Activated naive CD8-positive, alpha-beta T cell treated with anti-CD3 and anti-CD28 coated beads, Interleukin-2, amount 50 U/mL, for 24 hours (primary cell): Measurements from ENCODE around the gene GALNT15.
A peak's percentile ranks its signal among the peaks of the same experiment; 100 is the strongest.

ENCODE experiments used
- ATAC-seq: fragments of 150-1000 bp; cut with Tn5 transposase; one replicate; pipeline ENCODE4 v1.10.0; 2021
- DNase-seq: peaks from one replicate; pipeline ENCODE4 v3.0.0; 2021
- H3K27ac Mint-ChIP-seq: one replicate; pipeline ENCODE4 v1.8.0; 2021; ENCODE audit warnings: mild to moderate bottlenecking, mixed read lengths
- H3K27me3 Mint-ChIP-seq: one replicate; pipeline ENCODE4 v1.8.0; 2021; ENCODE audit warnings: mixed read lengths
- H3K36me3 Mint-ChIP-seq: one replicate; pipeline ENCODE4 v1.8.0; 2021; ENCODE audit warnings: low read depth, mixed read lengths
- H3K4me1 Mint-ChIP-seq: one replicate; pipeline ENCODE4 v1.8.0; 2021; ENCODE audit warnings: mixed read lengths
- H3K4me3 Mint-ChIP-seq: one replicate; pipeline ENCODE4 v1.8.0; 2021; ENCODE audit warnings: mild to moderate bottlenecking, moderate library complexity, mixed read lengths
- H3K9me3 Mint-ChIP-seq: one replicate; pipeline ENCODE4 v1.8.0; 2021; ENCODE audit warnings: mixed read lengths

Gene GALNT15

GRCh38 chr3:16239780-16240179 is 65.3 kb downstream of the GALNT15 start:
- Mint-ChIP-seq H3K27ac (no peak overlapping the region), H3K27me3 (no peaks in the 10 kb centered on the region), H3K4me1 (peaks cover 4% of the 10 kb centered on the region), H3K4me3 (no peak overlapping the region), H3K9me3 (no peaks in the 10 kb centered on the region), H3K36me3 (no peaks in the 10 kb centered on the region)
- no peak for ATAC-seq
- DNase-seq, result no peak

- peaks cover 4% of the 10 kb centered on the region for H3K4me1 Mint-ChIP-seq
- H3K9me3 Mint-ChIP-seq, result no peaks in the 10 kb centered on the region
- ATAC-seq (no peak), DNase-seq (no peak)
- H3K4me3 Mint-ChIP-seq, result no peak overlapping the region
- H3K36me3 Mint-ChIP-seq, result no peaks in the 10 kb centered on the region
- H3K27me3 Mint-ChIP-seq, result no peaks in the 10 kb centered on the region
- no peak overlapping the region for H3K27ac Mint-ChIP-seq
Observed at GRCh38 chr3:16240229-16241023, 65.9 kb downstream of the GALNT15 start.

- H3K27ac Mint-ChIP-seq, result no peak overlapping the region
- ATAC-seq, result no peak
- no peak for DNase-seq
- peaks cover 4% of the 10 kb centered on the region for H3K4me1 Mint-ChIP-seq
- H3K27me3 Mint-ChIP-seq, result no peaks in the 10 kb centered on the region
- H3K4me3 Mint-ChIP-seq, result no peak overlapping the region
- no peaks in the 10 kb centered on the region for H3K9me3 Mint-ChIP-seq
- H3K36me3 Mint-ChIP-seq, result no peaks in the 10 kb centered on the region
Observed at GRCh38 chr3:16241225-16241624, 66.7 kb downstream of the GALNT15 start.

GRCh38 chr3:16242177-16242576 is 67.7 kb downstream of the GALNT15 start:
- H3K4me1 Mint-ChIP-seq, result peaks cover 4% of the 10 kb centered on the region
- no peaks in the 10 kb centered on the region for H3K9me3 Mint-ChIP-seq
- no peaks in the 10 kb centered on the region for H3K36me3 Mint-ChIP-seq
- ATAC-seq (no peak), DNase-seq (no peak)
- no peak overlapping the region for H3K4me3 Mint-ChIP-seq
- H3K27me3 Mint-ChIP-seq, result no peaks in the 10 kb centered on the region
- H3K27ac Mint-ChIP-seq, result no peak overlapping the region

GRCh38 chr3:16243706-16244490 is 69.4 kb downstream of the GALNT15 start:
- Mint-ChIP-seq H3K9me3 (no peaks in the 10 kb centered on the region), H3K27ac (no peak overlapping the region), H3K4me1 (peaks cover 6% of the 10 kb centered on the region), H3K36me3 (no peaks in the 10 kb centered on the region), H3K27me3 (no peaks in the 10 kb centered on the region), H3K4me3 (no peak overlapping the region)
- DNase-seq (no peak), ATAC-seq (no peak)

GRCh38 chr3:16245609-16246008 is 71.1 kb downstream of the GALNT15 start:
- no peak for DNase-seq
- Mint-ChIP-seq H3K4me3 (no peak overlapping the region), H3K36me3 (no peaks in the 10 kb centered on the region), H3K27me3 (no peaks in the 10 kb centered on the region), H3K27ac (no peak overlapping the region), H3K9me3 (no peaks in the 10 kb centered on the region), H3K4me1 (peaks cover 4% of the 10 kb centered on the region)
- ATAC-seq, result no peak

- H3K27ac Mint-ChIP-seq, result no peak overlapping the region
- DNase-seq, result peak; percentile 77
Observed at GRCh38 chr3:16247282-16248061, 73.0 kb downstream of the GALNT15 start.

GRCh38 chr3:16248556-16248955 is 74.1 kb downstream of the GALNT15 start:
- Mint-ChIP-seq H3K4me3 (no peak overlapping the region), H3K4me1 (peaks cover 3% of the 10 kb centered on the region), H3K27ac (no peak overlapping the region), H3K27me3 (no peaks in the 10 kb centered on the region), H3K9me3 (no peaks in the 10 kb centered on the region), H3K36me3 (no peaks in the 10 kb centered on the region)
- DNase-seq (no peak), ATAC-seq (no peak)

More at GRCh38 chr3:16247282-16248061, 73.0 kb downstream of the GALNT15 start:
- no peaks in the 10 kb centered on the region for H3K9me3 Mint-ChIP-seq
- H3K4me1 Mint-ChIP-seq, result peaks cover 2% of the 10 kb centered on the region
- no peaks in the 10 kb centered on the region for H3K27me3 Mint-ChIP-seq
- peak; percentile 67 for ATAC-seq
- no peaks in the 10 kb centered on the region for H3K36me3 Mint-ChIP-seq
- no peak overlapping the region for H3K4me3 Mint-ChIP-seq

GRCh38 chr3:16249336-16249735 is 74.9 kb downstream of the GALNT15 start:
- H3K27me3 Mint-ChIP-seq, result no peaks in the 10 kb centered on the region
- H3K27ac Mint-ChIP-seq, result no peak overlapping the region
- H3K36me3 Mint-ChIP-seq, result no peaks in the 10 kb centered on the region
- no peak overlapping the region for H3K4me3 Mint-ChIP-seq
- ATAC-seq (no peak), DNase-seq (peak; percentile 29)
- no peaks in the 10 kb centered on the region for H3K9me3 Mint-ChIP-seq
- peaks cover 3% of the 10 kb centered on the region for H3K4me1 Mint-ChIP-seq

- H3K4me3 Mint-ChIP-seq, result no peak overlapping the region
- no peak for ATAC-seq
Observed at GRCh38 chr3:16249886-16250285, 75.4 kb downstream of the GALNT15 start.

GRCh38 chr3:16251316-16252085 is 77.0 kb downstream of the GALNT15 start:
- Mint-ChIP-seq H3K27ac (no peak overlapping the region), H3K27me3 (no peaks in the 10 kb centered on the region), H3K9me3 (no peaks in the 10 kb centered on the region), H3K36me3 (no peaks in the 10 kb centered on the region), H3K4me1 (peaks cover 13% of the 10 kb centered on the region), H3K4me3 (no peak overlapping the region)
- ATAC-seq, result no peak
- DNase-seq, result no peak

More at GRCh38 chr3:16249886-16250285, 75.4 kb downstream of the GALNT15 start:
- H3K27ac Mint-ChIP-seq, result no peak overlapping the region
- peaks cover 7% of the 10 kb centered on the region for H3K4me1 Mint-ChIP-seq
- DNase-seq, result no peak
- H3K27me3 Mint-ChIP-seq, result no peaks in the 10 kb centered on the region
- no peaks in the 10 kb centered on the region for H3K36me3 Mint-ChIP-seq
- H3K9me3 Mint-ChIP-seq, result no peaks in the 10 kb centered on the region

GRCh38 chr3:16252243-16252978 is 77.9 kb downstream of the GALNT15 start:
- Mint-ChIP-seq H3K27me3 (no peaks in the 10 kb centered on the region), H3K9me3 (no peaks in the 10 kb centered on the region), H3K4me3 (no peak overlapping the region), H3K27ac (no peak overlapping the region), H3K36me3 (no peaks in the 10 kb centered on the region), H3K4me1 (peaks cover 13% of the 10 kb centered on the region)
- ATAC-seq, result no peak
- DNase-seq, result no peak

- ATAC-seq (no peak), DNase-seq (no peak)
- Mint-ChIP-seq H3K27ac (no peak overlapping the region), H3K27me3 (no peaks in the 10 kb centered on the region), H3K4me1 (peaks cover 11% of the 10 kb centered on the region), H3K36me3 (no peaks in the 10 kb centered on the region), H3K4me3 (no peak overlapping the region), H3K9me3 (no peaks in the 10 kb centered on the region)
Observed at GRCh38 chr3:16252988-16253387, 78.5 kb downstream of the GALNT15 start.
